ENCODE results near the gene ZMYND8.
A peak's percentile ranks its signal among the peaks of the same experiment; 100 is the strongest.
"Not testable (repeated sequence)": the region's sequence is repeated elsewhere in the genome, so short reads cannot be mapped to it uniquely, and the experiment has no call there.

ZMYND8 gene

DNA sequence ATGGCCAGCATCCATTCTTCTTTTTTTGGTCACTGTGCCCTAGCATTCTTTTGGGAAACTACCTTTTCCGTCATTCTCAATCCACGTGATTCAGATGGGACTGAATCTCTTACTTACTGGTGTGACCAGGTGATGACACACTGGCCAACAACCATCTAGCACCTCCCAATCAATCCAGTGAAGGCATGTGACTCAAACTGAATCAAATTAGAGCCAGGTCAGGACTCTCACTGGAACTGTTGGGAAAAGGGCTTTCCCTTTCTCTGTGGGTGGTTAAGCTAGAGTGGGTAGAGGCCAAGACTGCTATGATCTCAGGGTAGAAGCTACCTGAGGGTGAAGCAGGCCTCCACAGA, 36.2 kb upstream of the ZMYND8 start:
- H3K4me3 ChIP-seq (ENCODE audit: control insufficient read depth, low read depth, low read length) = no peak overlapping the region
- peak; percentile 82 for DNase-seq (ENCODE audit: low read depth)
- TF ChIP-seq, protein P1, sequence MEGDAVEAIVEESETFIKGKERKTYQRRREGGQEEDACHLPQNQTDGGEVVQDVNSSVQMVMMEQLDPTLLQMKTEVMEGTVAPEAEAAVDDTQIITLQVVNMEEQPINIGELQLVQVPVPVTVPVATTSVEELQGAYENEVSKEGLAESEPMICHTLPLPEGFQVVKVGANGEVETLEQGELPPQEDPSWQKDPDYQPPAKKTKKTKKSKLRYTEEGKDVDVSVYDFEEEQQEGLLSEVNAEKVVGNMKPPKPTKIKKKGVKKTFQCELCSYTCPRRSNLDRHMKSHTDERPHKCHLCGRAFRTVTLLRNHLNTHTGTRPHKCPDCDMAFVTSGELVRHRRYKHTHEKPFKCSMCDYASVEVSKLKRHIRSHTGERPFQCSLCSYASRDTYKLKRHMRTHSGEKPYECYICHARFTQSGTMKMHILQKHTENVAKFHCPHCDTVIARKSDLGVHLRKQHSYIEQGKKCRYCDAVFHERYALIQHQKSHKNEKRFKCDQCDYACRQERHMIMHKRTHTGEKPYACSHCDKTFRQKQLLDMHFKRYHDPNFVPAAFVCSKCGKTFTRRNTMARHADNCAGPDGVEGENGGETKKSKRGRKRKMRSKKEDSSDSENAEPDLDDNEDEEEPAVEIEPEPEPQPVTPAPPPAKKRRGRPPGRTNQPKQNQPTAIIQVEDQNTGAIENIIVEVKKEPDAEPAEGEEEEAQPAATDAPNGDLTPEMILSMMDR (conservative IDR thresholded peaks at IDR 0.05; ENCODE audit: control insufficient read depth, insufficient read depth, low read depth, low read length) = no peak

GRCh38 chr20:47392015-47392720, 35.7 kb upstream of the ZMYND8 start:
- TF ChIP-seq, protein P1 (conservative IDR thresholded peaks at IDR 0.05; ENCODE audit: control insufficient read depth, insufficient read depth, low read depth, low read length) = no peak
- H3K4me3 ChIP-seq (ENCODE audit: control insufficient read depth, low read depth, low read length) = no peak overlapping the region
- peak; percentile 98 for DNase-seq (ENCODE audit: low read depth)

- TF ChIP-seq, protein P1 (conservative IDR thresholded peaks at IDR 0.05; ENCODE audit: control insufficient read depth, insufficient read depth, low read depth, low read length) = no peak
- no peak overlapping the region for H3K4me3 ChIP-seq (ENCODE audit: control insufficient read depth, low read depth, low read length)
- DNase-seq (ENCODE audit: low read depth) = no peak
Observed at GRCh38 chr20:47391276-47392010, 34.9 kb upstream of the ZMYND8 start.

DNA sequence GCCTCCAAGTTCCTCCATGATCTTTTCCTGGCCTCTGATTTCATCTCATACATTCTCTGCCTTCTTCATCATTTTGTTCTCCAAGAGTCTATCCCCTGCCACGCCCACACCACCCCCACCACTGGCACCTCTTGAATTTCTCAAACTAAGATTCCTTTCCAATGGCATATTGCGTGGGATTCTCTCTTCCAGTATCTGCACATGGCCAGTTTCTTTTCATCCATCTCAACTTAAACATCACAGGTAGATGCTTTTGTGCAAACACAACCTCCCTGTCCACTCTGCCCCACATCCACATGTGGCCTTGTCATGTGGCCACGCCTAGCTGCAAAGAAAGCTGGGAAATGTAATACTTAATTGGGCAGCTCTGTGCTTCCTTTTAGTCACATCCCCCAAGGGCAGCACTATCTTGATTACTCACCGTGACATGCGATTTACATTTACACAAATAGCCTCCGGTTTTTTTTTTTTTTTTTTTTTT, 33.4 kb upstream of the ZMYND8 start:
- TF ChIP-seq, protein P1 (conservative IDR thresholded peaks at IDR 0.05; ENCODE audit: control insufficient read depth, insufficient read depth, low read depth, low read length) = no peak
- peak; percentile 93 for DNase-seq (ENCODE audit: low read depth)
- no peak overlapping the region for H3K4me3 ChIP-seq (ENCODE audit: control insufficient read depth, low read depth, low read length)

GRCh38 chr20:47385968-47386367, 29.5 kb upstream of the ZMYND8 start:
- not testable (repeated sequence) for DNase-seq (ENCODE audit: low read depth); H3K4me3 ChIP-seq (ENCODE audit: control insufficient read depth, low read depth, low read length)

- no peak overlapping the region for H3K4me3 ChIP-seq (ENCODE audit: control insufficient read depth, low read depth, low read length)
- TF ChIP-seq, protein P1 (conservative IDR thresholded peaks at IDR 0.05; ENCODE audit: control insufficient read depth, insufficient read depth, low read depth, low read length) = no peak
- no peak for DNase-seq (ENCODE audit: low read depth)
Observed at GRCh38 chr20:47382746-47383415, 26.4 kb upstream of the ZMYND8 start.

GRCh38 chr20:47380481-47380880, 24.0 kb upstream of the ZMYND8 start:
- peak; percentile 48 for DNase-seq (ENCODE audit: low read depth)
- no peak overlapping the region for H3K4me3 ChIP-seq (ENCODE audit: control insufficient read depth, low read depth, low read length)
- TF ChIP-seq, protein P1 (conservative IDR thresholded peaks at IDR 0.05; ENCODE audit: control insufficient read depth, insufficient read depth, low read depth, low read length) = no peak
